D341Med (cell line): ENCODE measurements around the gene WDR93.
"Not testable (repeated sequence)": the region's sequence is repeated elsewhere in the genome, so short reads cannot be mapped to it uniquely, and the experiment has no call there.

Experiments used
- DNase-seq: peaks from one replicate; pipeline ENCODE4 v3.0.0; 2012; ENCODE audit warnings: low spot score

The WDR93 gene

DNA sequence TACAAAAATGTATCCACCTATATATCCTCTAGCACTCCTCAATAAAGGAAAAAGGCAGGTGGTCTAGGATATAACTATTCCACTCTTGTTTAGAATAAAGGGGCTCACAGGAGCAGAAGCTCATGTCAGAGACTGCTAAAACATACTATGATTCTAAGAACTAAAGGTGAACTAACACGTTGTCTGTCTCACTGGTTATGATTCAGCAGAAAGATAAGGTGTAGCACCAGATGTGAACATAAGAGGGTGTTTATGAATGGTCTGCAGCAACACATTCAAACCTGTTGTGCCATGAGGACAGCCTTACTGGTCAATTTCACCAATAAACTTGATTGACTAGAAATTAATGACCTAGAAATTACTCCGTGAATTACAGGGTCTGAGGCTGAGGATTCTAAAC, 4.6 kb upstream of the WDR93 start:
- DNase-seq, result no peak

DNA sequence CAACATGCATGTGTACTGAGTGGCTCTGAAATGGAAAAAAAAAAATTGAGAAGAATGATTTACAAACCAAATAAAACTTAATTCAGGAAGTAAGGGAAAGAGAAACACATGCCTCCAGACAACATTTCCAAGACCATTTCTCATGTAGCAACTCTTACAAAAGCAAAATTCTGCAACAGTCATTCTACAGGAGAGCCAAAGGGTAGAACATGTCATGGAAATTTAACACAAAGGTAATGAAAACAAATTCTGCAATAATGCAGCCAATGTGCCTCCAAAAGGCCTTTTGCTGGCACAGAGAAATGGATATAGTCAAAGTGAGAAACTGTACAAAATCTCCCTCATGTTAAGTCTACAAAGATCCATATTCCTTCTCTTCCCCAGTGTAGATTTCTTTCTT, 4.1 kb upstream of the WDR93 start:
- no peak for DNase-seq

DNA sequence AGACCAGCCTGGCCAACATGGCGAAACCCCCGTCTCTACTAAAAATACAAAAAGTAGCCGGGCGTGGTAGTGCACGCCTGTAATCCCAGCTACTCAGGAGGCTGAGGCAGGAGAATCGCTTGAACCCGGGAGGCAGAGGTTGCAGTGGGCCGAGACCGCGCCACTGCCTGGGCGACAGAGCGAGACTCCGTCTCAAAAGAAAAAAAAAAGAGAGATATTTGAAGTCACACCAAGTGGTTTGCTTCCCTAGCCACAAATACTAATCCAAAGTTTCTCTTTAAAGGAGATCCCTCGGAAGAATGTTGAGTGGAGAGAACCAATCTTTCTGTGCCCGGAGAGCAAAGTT, 708 bp upstream of the WDR93 start:
- not testable (repeated sequence) for DNase-seq

DNA sequence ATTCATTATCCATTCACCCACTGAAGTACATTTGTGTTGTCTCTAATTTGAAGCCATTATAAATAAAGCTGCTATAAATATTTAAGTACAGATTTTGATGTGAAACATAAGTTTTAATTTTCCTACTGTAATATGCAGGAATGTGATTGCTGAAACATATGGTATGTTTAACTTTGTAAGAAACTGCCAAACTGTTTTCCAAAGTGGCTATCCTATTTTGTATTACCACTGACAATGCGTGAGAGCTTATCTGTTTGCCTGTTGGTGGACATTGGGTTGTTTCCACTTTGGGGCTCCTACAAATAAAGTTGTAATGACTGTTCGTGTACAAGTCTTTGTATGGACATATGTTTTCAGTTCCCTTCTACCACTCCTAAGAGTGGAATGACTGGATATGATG, 2.5 kb downstream of the WDR93 start:
- no peak for DNase-seq

DNA sequence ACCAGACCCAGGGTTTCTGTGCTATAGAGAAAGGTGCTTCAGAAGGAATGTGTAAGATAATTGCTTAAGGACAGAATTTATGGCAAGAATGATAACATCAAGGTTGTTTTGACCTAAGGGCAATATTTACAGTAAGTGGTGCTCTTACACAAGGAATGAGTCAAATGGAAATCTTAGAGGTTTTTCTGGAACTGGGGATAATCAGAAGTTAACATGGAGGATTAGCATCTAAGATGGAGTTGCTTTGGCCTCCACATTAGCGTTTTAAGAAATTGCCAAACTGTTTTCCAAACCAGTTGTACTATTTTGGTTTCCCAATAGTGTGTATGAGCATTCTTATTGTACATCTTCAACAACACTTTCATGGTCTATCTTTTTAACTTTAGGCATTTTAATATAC, 3.1 kb downstream of the WDR93 start:
- DNase-seq, result no peak

DNA sequence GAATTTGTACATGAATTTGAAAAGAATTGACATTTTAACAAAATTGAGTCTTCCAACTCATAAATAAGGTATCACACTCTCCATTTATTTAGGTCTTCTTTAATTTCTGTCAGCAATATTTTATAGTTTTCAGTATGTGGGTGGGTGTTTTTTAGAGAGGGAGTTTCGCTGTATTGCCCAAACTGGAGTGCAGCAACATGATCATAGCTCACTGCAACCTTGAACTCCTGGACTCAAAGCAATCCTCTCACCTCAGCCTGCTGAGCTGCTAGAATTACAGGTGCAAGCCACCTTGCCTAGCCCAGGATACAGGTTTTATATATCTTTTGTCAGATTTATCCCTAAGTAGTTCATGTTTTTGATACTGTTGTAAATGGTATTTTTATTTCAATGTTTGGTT, 4.6 kb downstream of the WDR93 start:
- no peak for DNase-seq

DNA sequence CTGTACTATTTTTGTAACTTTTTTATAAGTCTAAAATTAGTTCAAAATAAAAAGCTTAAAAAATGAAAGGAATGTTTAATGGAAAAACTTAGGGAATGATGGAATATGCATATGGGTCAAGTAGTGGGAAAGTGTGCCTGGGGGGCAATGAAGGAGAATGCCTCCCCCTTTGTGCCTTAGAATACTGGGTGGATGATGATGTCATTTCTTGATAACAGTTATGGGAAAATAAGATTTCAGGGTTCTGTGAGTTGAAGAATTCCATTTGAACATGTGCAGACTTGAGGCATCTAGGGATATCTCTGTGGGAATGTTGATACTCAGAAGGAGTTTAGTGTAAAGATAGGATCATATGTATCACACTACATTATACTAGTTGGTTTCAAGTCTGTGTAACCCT, 13.8 kb downstream of the WDR93 start:
- DNase-seq, result no peak

DNA sequence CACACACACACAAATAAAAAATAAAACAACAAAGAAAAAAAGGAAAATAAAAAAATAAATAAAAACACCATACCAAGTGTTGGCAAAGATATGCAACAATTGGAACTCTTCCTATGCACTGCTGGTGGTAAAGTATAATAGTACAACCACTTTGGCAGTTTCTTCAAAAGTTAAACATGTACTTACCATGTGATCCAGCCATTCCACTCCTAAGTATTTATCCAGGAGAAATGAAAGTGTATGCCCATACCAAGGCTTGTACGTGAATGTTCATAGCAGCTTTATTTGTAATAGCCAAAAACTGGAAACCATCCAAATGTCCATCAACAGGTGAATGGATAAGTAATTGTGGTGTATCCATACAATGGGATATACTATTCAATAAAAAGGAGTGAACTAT, 17.0 kb downstream of the WDR93 start:
- no peak for DNase-seq

DNA sequence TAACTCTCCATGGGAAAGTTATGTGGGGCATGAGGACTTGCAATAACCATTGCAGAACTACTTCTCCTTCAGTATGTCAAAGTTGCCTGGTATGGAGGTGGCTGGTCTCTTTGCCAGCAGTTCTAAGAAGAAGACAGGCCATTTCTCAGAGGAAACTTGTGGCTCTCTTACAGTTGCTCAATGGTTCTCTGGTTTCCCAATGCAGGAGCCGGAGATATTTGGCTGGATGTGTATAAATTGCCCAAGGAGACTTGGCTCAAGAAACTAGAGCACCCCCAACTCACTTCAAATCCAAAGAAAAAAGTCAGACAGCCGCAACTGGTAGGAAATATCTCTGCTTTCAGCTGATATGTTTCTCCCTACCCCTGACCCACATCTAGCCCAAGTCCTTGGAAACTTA, 24.2 kb downstream of the WDR93 start:
- DNase-seq, result no peak

DNA sequence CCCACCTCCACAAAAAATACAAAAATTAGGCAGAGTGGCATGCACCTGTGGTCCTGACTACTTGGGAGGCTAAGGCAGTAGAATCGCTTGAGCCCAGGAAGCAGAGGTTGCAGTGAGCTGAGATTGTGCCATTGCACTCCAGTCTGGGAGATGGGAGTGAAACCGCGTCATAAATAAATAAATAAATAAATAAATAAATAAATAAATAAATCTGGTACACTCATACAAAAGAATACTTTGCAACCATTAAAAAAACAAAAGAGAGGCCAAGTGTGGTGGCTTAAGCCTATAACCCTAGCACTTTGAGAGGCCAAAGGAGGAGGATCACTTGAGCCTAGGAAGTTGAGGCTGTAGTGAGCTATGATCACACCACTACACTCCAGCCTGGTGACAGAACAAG, 32.4 kb downstream of the WDR93 start:
- no peak for DNase-seq

DNA sequence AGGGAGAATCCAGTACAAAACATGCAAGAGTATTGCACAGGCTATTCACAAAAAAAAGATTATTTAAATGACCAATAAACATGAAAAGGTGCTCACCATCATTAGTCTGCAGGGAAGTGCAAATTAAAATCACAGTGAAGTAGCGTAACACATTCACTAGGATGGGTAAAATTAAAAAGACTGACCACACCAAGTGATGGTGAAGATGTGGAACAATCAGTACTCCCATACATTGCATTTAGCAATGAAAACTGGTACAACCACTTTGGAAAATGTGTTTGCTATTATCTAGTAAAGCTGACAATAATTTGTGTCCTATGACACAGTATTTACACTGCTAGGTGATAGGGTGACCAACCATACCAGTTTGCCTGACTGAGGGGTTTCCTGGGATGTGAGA, 34.0 kb downstream of the WDR93 start:
- no peak for DNase-seq

DNA sequence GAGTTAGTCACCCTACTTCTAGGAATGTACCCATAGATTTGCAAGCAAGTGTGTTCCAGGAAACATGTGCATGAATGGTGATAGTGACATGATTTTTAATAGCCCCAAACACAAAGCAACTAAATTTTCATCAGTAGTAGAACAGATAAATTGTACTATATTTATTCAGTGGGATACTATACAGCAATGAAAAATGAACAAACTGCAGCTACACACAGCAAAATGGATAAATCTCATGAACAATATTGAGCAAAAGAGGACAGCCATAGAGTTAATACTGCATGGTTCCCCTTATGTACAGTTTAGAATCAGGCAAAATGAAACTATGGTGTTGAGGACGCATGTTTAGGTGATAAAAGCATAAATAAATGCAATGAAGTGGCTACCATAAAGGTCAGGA, 34.5 kb downstream of the WDR93 start:
- no peak for DNase-seq

DNA sequence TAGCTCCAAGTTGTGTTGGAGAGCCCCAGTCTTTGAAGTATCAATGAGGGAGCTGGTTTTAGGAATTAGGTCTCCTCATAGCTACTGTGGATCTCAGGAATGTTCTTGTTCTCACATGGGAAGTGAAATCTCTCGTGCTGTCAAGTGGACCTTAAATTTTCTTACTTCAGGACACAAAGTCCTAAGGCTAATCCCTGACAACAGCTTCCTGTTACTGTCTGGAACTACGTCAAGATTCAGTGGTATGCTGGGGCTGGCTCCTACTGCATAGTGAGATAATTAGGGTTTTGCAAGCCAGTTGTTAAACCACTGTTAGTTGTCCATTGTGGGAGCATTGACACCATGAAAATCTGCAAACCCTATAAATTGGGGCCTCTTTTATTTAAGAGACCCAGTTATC, 37.6 kb downstream of the WDR93 start:
- no peak for DNase-seq

DNA sequence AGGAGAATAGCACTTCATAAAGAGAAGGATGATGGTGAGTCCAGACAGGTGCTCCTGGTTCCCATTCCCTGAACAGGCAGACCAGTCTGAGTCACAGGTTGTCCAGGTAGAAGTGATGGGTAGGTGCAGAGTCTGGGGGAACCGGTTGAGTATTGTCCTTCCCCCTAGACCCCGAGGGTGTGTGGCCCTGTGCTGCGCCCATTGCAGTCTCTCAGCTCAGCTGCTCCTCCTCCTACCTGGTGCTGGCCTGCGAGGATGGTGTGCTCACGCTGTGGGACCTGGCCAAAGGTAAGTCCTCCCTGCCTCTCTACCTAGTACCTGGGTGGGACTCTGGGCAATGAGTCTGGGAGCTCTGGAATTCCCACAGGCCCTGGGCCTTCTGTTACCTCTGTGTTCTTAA, 40.7 kb downstream of the WDR93 start:
- no peak for DNase-seq

DNA sequence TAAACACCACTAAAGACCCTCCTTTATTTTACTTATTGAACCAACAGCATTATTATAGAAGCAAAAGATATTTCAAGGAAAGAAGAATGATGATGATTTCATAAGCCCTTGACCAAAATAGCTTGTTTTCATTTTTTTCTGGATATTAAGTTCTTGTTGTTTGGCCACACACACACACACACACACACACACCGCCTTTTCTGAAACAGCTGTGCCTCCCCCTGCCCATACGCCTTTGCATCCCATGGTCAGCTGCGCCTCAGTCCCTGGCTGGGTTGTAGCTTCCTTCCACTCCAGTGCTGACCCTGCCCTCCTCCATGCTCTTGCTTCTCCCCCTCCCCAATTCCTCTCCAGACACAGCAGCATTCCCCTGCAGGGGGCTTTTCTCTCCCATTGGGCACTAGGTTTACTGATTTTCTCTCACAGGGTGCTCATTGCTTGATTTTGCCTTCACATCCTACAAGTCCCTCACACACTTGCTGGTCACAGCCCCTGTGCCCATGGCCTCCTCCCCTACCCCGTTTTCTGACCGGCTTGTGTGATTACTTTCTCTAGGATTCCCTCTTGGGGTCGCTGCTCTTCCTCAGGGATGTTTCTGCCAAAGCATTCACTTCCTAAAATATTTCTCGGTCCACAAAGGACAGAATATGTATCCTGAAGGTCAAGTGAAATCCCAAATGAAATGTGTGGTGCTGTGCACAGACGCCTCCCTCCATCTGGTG, 42.0 kb downstream of the WDR93 start:
- DNase-seq, result no peak

DNA sequence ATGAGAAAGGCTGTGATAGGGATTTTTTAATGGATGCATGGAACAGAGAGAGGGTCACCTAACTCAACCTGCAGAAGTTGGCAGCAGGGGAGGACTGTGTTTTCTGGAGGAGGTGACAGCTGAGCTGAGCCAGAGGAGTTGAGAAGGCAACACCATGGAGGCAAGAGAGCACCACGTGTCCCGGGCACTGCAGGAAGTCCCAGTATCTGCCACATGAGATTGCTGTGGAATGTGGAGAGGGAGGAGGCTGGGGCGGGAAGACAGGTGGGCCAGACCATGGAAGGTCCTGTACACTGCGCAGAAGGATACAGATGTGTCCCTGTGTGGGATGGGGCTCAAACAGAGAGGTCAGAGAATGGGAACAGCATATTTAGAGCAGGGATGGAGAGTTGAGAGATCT, 45.2 kb downstream of the WDR93 start:
- no peak for DNase-seq

DNA sequence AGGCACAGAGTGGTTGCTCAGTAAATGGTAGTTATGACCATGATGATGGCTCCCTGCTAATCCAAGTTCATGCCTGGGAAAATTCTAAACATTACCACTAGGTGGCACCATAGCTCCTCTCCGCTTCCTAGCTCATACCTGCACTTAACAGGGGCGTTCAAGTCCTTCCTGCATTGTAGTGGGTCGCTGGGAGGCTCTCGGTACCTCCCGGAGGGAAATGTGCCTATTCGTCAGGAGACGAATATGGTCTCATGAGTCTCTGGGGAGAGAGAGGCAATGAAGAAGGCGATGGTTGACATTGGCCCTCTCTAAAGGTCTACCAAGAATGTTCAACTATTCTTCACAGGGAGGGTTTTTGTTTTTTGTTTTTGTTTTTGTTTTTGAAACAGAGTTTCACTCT, 49.5 kb downstream of the WDR93 start:
- DNase-seq, result peak; percentile 79

DNA sequence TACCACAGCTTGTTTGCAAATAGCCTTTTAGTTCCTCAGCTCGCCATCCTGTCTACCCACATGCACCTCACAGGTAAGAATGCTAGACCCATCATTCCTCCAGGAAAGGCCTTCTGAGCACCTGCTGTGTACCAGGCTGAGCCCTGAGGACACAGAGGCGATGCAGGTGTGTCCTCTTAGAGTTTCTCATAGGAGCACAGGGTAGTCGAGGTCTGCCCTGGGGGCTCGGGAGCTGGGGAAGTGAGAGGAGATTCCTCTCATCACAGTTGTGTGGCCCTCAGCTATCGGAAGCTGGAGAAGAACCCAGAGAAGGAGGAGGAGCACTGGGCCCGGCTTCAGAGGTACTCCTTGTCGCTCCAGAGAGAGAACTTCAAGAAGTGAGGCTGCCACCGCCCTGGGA, 52.4 kb downstream of the WDR93 start:
- DNase-seq, result no peak

DNA sequence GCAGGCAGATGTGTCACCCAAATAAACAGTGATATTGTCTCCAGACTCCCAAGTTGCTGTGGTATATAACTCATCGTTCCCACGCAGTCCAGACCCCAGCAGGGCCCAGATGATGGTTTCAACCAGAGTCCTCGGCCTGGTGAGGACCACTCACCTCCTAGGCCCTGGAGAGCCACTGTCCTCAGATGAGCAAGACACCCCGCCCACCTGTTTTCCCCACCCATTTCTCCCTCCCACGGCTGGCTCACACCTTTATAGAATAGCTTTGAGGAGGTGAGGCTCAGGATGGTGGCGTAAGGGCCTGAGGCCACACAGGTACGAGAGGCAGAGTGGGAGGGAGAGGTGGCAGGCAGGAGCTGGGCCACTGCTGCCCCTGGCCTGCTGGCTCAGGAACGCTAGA, 53.0 kb downstream of the WDR93 start:
- no peak for DNase-seq

DNA sequence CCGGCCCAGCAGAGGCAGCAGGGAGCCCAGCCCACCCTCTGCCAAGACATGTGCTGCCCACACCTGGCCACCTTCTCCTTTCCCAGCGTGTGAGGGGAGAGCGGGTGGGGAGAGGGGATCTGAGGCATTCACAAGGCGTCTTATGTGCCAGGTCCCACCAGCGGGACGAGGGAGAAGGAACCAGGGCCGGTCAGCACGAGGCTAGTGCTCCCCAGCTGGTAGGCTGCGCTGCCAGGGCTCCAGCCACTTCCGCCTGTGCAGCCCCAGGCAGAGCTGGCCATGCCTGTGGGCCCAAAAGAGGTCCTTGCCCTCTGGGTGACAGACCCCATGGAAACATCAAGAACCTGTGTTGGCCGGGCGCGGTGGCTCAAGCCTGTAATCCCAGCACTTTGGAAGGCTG, 54.5 kb downstream of the WDR93 start:
- no peak for DNase-seq

DNA sequence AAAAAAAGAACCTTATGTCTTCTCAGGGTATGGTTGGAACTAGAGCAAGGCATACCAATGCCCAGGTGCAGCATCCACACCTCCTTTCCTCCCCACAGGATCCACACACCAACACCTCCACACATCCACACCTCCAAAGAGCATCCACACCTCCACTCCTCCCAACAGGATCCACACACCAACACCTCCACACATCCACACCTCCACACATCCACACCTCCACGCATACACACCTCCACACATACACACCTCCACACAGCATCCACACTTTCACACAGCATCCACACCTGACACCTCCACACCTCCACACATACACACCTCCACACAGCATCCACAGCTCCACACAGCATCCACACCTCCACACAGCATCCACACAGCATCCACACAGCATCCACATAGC, 55.2 kb downstream of the WDR93 start:
- DNase-seq, result no peak

DNA sequence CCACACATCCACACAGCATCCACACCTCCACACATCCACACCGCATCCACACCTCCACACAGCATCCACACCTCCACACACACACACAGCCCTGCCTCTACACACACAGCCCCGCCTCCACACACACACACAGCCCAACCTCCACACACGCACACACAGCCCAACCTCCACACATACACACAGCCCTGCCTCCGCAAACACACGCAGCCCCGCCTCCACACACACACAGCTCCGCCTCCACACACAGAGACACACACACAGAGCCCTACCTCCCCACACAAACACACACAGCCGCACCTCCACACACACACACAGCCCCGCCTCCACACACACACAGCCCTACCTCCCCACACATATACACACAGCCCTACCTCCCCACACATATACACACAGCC, 55.8 kb downstream of the WDR93 start:
- no peak for DNase-seq

DNA sequence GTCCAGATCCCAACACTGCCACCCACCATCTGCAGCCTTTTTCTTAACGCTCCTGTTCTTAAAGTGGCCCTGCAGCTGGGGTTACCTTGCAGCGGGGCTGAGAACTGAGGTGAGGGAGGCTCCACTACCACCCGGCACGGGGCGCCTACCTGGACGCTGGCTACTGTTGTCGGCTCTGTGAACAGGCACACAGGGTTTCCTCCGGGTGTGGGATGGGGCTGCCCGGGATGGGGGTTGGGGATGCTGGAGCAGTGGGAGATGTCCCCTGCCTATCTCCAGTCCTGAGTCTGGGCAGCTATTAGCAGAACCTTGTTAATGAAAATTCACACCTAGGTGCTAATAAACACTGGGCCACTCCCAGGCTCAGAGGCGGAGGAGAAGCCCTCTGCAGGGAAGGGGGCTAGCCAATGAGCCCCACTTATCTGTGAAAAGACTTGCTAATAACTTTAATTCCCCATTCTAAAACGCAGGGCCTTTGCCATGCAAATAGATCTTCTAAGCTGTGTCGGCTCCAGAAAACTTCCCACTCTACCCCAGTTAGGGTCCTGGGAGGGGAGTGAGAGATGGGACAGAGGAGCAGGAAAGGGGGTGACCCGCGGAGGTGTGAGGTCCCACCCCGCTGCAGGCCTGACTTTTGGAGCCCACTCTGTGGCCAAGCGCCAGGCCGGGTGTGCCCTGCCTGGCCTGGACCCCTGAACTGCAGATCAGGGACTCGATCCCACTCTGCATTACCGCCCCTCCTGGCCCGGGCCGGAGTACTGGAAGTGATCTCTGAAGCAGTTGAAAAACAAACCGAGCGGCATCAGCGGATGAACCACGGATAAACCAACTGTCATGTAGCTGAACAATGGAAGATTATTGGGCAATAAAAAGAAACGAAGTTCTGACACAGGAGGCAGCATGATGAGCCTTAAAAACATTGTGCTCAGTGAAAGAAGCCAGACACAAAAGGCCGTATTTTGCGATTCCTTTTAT, 57.4 kb downstream of the WDR93 start:
- no peak for DNase-seq

DNA sequence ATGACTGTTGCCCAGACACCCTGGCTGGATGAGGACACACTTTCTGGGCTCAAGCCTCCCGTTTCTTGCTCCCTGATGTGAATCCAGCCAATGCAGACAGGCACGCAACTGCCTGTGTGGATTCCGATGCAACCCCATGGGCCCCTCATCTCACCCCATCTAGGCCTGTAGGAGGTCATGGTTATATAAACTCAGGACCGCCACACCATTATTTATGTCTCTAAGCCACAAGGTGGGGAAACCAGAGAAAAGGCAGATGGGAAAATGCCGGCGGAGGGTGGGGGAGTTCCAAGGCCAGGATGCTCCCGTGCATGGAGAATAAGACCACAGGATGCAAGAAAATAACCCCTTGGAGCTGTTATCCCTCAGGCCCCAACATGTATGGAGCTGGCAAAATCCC, 58.4 kb downstream of the WDR93 start:
- no peak for DNase-seq
